Pancreas (tissue), 10 donors: Measurements from ENCODE around the gene AKAP13. TPM values are rescaled to one million over a fixed set of nuclear protein-coding genes. Genes with fewer than 3 reads are reported as not detected.
"Not testable (repeated sequence)": the region's sequence is repeated elsewhere in the genome, so short reads cannot be mapped to it uniquely, and the experiment has no call there.

Source experiments
- ATAC-seq, 4 donors: fragments of 200-7000 bp; cut with Tn5 transposase; one replicate each; pipeline versions ENCODE4 v1.8.0 to v1.9.1; 2020; ENCODE audit warnings: mild to moderate bottlenecking in 4 of 4, moderate library complexity in 4 of 4
- DNase-seq, 6 donors: peaks; one replicate each; pipeline ENCODE4 v3.0.0-alpha.2; 2020
- FAIRE-seq: peaks from 2 replicates; lab custom pipeline; 2012; peaks lifted over from hg19 to GRCh38; lab: Jason Lieb, UNC
- H3K27ac ChIP-seq, 4 donors: fragments of 200-600 bp; sonication (generic); 1 replicate in 3 of 4; 2 replicates in 1 of 4; pipeline versions ENCODE4 v1.5.0 to v1.8.0; 2020
- H3K27me3 ChIP-seq, 4 donors: fragments of 200-600 bp; one replicate each; pipeline ENCODE4 v1.8.0; 2021
- H3K36me3 ChIP-seq, 3 donors: fragments of 200-600 bp; sonication (generic) in 1 of 3; one replicate each; pipeline versions ENCODE4 v1.5.0 to v1.8.0; 2020 to 2021
- H3K4me1 ChIP-seq, 3 donors: fragments of 200-600 bp; one replicate each; pipeline ENCODE4 v1.8.0; 2021
- H3K4me3 ChIP-seq, 4 donors: fragments of 200-600 bp; sonication (generic) in 2 of 4; one replicate each; pipeline versions ENCODE4 v1.5.0 to v1.8.0; 2020 to 2021
- H3K9me3 ChIP-seq, 4 donors: fragments of 200-600 bp; one replicate each; pipeline ENCODE4 v1.8.0; 2021
- CTCF ChIP-seq, 4 donors: fragments of 200-600 bp; sonication (generic) in 3 of 4; IDR thresholded peaks; one replicate each; pipeline versions ENCODE4 v1.5.0 to v1.8.0; 2021; ENCODE audit warnings: antibody characterized with exemption in 4 of 4
- WGBS, 2 donors: extraction: QIAGEN DNeasy Blood & Tissue Kit; methylation state at CpG; one replicate each; pipeline ENCODE4 v1.1.7; 2013; 5-methylcytosine and 5-hydroxymethylcytosine counted together
- intact Hi-C, 3 donors: fragments of 100-400 bp; cut with DNase I; formaldehyde crosslinking; loops; one replicate each; pipeline versions ENCODE4 v1.11.1 to v1.14.2; 2022
- polyA plus RNA-seq, 2 donors: library from polyadenylated mRNA; stranded (reverse); fragments of 200-250 nt; gene quantifications; one replicate each; pipeline ENCODE4 v1.2.3, GENCODE V29; 2013
- total RNA-seq, 6 donors: library from RNA; stranded (reverse); fragmentation: NEBNext Ultra II Directional in 4 of 6; extraction: Animal tissue kit (Norgen Biotek cat#: 25700) in 4 of 6; gene quantifications; one replicate each; pipeline versions ENCODE4 v1.2.1 to v1.2.4, GENCODE V29; 2021 to 2023
- donor health status: healthy with polysubstance abuse.
- donor health status: DM: no; HTN: no; CAD: no; lungs with moderate emphysema.
- donor health status: DM: no; HTN: no; CAD: no.
- donor health status: control.
- donor health status: control.
- donor health status: Bipolar disorder and iron deficiency.
- donor health status: DM: yes; HTN: yes; CAD: no.
- donor health status: DM: no; HTN: no; CAD: no.
- donor health status: DM: no; HTN: no; CAD: no.
- donor health status: DM: yes; HTN: yes; CAD: no.

Gene AKAP13
- total and polyA plus RNA-seq, 8 donors, result 64.9 to 139 (median 89.9) TPM

DNA sequence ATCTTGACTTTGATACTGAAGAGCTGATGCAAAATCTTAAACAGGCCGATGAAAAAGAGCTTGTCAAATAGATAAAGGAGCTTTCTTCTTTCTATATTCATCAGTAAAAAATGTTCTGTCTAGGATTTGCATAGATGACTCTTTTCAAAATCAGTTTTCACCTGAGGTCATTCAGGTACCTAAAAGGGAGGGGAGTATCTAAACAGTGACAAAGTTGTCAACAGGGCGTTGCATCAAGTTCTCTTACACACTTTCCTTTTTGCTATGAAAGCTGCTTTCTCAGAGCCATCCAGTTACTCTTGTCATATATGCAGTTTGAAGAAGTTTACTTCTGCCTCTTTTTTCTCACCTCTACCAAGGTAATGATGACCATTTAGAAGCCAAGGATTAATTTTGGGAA lies 60.0 kb downstream of the AKAP13 start:
- no peak for FAIRE-seq
- intact Hi-C loops, result no loop called here
- 87% methylated on average over 2 of the region's 2 CpGs for WGBS, 2 donors

DNA sequence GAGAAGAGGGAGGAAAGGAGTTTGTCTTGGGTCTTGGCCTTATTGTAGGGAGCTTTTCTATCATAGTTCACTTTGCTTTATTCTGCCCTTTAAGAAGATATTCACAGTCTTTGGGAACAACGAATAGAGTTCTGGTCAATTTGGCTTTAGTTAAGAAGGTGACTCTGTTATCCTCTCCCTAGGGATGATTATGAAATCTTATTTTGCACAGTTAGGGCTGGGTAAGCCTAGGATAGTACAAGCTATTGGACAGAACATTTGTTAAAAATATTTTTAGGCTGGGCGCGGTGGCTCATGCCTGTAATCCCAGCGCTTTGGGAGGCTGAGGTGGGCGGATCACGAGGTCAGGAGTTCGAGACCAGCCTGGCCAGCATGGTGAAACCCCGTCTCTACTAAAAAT lies 61.5 kb downstream of the AKAP13 start:
- FAIRE-seq, H3K9me3 ChIP-seq, H3K4me3 ChIP-seq, ATAC-seq, H3K27me3 ChIP-seq, intact Hi-C loops, H3K27ac ChIP-seq, H3K36me3 ChIP-seq, DNase-seq: not testable (repeated sequence)
- 88 to 96% methylated on average over 6 to 7 of the region's 8 CpGs for WGBS, 2 donors
- H3K4me1 ChIP-seq, result peaks cover 9 to 21% (median 19%) of the 10 kb centered on the region in 3 donors

More for the DNA sequence above, 60.0 kb downstream of the AKAP13 start:
- DNase-seq (no peak), ATAC-seq (no peak)
- TF ChIP-seq CTCF (IDR thresholded peaks at IDR 0.05), result no peak
- Histone ChIP-seq H3K4me1 (peaks cover 9 to 21% (median 19%) of the 10 kb centered on the region in 3 donors), H3K27ac (no peak overlapping the region), H3K36me3 (no peaks in the 10 kb centered on the region), H3K4me3 (no peak overlapping the region), H3K27me3 (no peaks in the 10 kb centered on the region), H3K9me3 (no peaks in the 10 kb centered on the region)

GRCh38 chr15:85443046-85443445 lies 62.6 kb downstream of the AKAP13 start:
- no peak for DNase-seq
- Histone ChIP-seq H3K9me3 (no peaks in the 10 kb centered on the region), H3K27ac (peak overlapping the region in 3 of 4 donors; percentile 17 to 59 (median 43)), H3K4me1 (peaks cover 9 to 21% (median 19%) of the 10 kb centered on the region in 3 donors), H3K27me3 (no peaks in the 10 kb centered on the region), H3K4me3 (no peak overlapping the region), H3K36me3 (no peaks in the 10 kb centered on the region)
- ATAC-seq, result peak in 1 of 4 donors; percentile 8
- TF ChIP-seq CTCF (IDR thresholded peaks at IDR 0.05), result no peak
- FAIRE-seq, result no peak
- intact Hi-C loops, result no loop called here

GRCh38 chr15:85443593-85444087 lies 63.2 kb downstream of the AKAP13 start:
- no peaks in the 10 kb centered on the region for H3K36me3 ChIP-seq
- H3K4me3 ChIP-seq, result no peak overlapping the region
- peak overlapping the region in 3 of 4 donors; percentile 17 to 59 (median 43) for H3K27ac ChIP-seq
- ATAC-seq, result peak; percentile 94 to 99 (median 98)
- intact Hi-C loops, result no loop called here
- peak in 3 of 6 donors; percentile 48 to 55 (median 48) for DNase-seq
- H3K4me1 ChIP-seq, result peaks cover 9 to 21% (median 19%) of the 10 kb centered on the region in 3 donors
- no peaks in the 10 kb centered on the region for H3K9me3 ChIP-seq
- peak; percentile 49 for FAIRE-seq
- no peak for TF ChIP-seq CTCF (IDR thresholded peaks at IDR 0.05)
- 27 to 33% methylated on average over 4 of the region's 4 CpGs for WGBS, 2 donors
- H3K27me3 ChIP-seq, result no peaks in the 10 kb centered on the region

- H3K27me3 ChIP-seq, result no peaks in the 10 kb centered on the region
- DNase-seq (no peak), ATAC-seq (peak in 3 of 4 donors; percentile 13 to 34 (median 20)), FAIRE-seq (no peak)
- no peak overlapping the region for H3K4me3 ChIP-seq
- H3K36me3 ChIP-seq, result no peaks in the 10 kb centered on the region
- intact Hi-C loops, result no loop called here
- WGBS, 2 donors, result 24% methylated on average over 3 of the region's 3 CpGs
- TF ChIP-seq CTCF (IDR thresholded peaks at IDR 0.05), result no peak
- H3K27ac ChIP-seq, result peak overlapping the region in 2 of 4 donors; percentile 43 to 59
- H3K4me1 ChIP-seq, result peaks cover 9 to 21% (median 19%) of the 10 kb centered on the region in 3 donors
- H3K9me3 ChIP-seq, result no peaks in the 10 kb centered on the region
Observed at GRCh38 chr15:85444122-85444745, 63.8 kb downstream of the AKAP13 start.
